Vagina (tissue), 2 donors: ENCODE data around the gene BBLN. TPM values are rescaled to one million over a fixed set of nuclear protein-coding genes. Genes with fewer than 3 reads are reported as not detected.
"Not testable (repeated sequence)": the region's sequence is repeated elsewhere in the genome, so short reads cannot be mapped to it uniquely, and the experiment has no call there.

Experiments used
- DNase-seq, 2 donors: peaks; one replicate each; pipeline ENCODE4 v3.0.0-alpha.2; 2017; ENCODE audit errors: extremely low spot score in 2 of 2
- H3K27ac ChIP-seq: fragments of 200-600 bp; sonication (generic); one replicate; pipeline ENCODE4 v1.5.1; 2019
- H3K27me3 ChIP-seq: fragments of 200-600 bp; sonication (generic); one replicate; pipeline ENCODE4 v1.5.1; 2019
- H3K36me3 ChIP-seq, 2 donors: fragments of 200-600 bp; sonication (generic); one replicate each; pipeline ENCODE4 v1.5.1; 2017 to 2019
- H3K4me1 ChIP-seq: fragments of 200-600 bp; sonication (generic); one replicate; pipeline ENCODE4 v1.5.1; 2019
- H3K4me3 ChIP-seq, 2 donors: fragments of 200-600 bp; sonication (generic); 1 replicate in 1 of 2; 2 replicates in 1 of 2; pipeline ENCODE4 v1.5.1; 2016 to 2019
- H3K9me3 ChIP-seq: fragments of 200-600 bp; sonication (generic); one replicate; pipeline ENCODE4 v1.5.1; 2019
- POLR2A ChIP-seq, 2 donors: fragments of 450-650 bp; IDR thresholded peaks; one replicate each; pipeline ENCODE4 v1.6.1; 2017; ENCODE audit warnings: antibody characterized with exemption in 2 of 2, mild to moderate bottlenecking in 2 of 2, moderate library complexity in 2 of 2
- POLR2AphosphoS5 ChIP-seq, 2 donors: sonication (generic); formaldehyde crosslinking; IDR thresholded peaks; one replicate each; pipeline ENCODE4 v1.9.0; 2017; ENCODE audit warnings: antibody characterized with exemption in 2 of 2, mild to moderate bottlenecking in 2 of 2, low read depth in 1 of 2; ENCODE audit not compliant: insufficient read depth in 1 of 2
- intact Hi-C: fragments of 100-400 bp; cut with DNase I; formaldehyde crosslinking; loops from one replicate; pipeline ENCODE4 v1.15.1; 2023
- total RNA-seq: library from RNA; depleted of rRNA; stranded (reverse); fragments of >200 nt; gene quantifications from one replicate; pipeline ENCODE4 v1.2.3, GENCODE V29; 2016
- TF ChIP-seq, protein P1 (sequence below), 3 experiments: fragments of 450-650 bp in 2 of 3; fragments of 200-600 bp in 1 of 3; sonication (generic) in 1 of 3; IDR thresholded peaks; one replicate each; pipeline ENCODE4 v1.5.1; 2017 to 2019; ENCODE audit warnings: antibody characterized with exemption in 3 of 3, mild to moderate bottlenecking in 2 of 3, moderate library complexity in 2 of 3

BBLN gene
- total RNA-seq, 1 donor from 2014 or later: 134 TPM

DNA sequence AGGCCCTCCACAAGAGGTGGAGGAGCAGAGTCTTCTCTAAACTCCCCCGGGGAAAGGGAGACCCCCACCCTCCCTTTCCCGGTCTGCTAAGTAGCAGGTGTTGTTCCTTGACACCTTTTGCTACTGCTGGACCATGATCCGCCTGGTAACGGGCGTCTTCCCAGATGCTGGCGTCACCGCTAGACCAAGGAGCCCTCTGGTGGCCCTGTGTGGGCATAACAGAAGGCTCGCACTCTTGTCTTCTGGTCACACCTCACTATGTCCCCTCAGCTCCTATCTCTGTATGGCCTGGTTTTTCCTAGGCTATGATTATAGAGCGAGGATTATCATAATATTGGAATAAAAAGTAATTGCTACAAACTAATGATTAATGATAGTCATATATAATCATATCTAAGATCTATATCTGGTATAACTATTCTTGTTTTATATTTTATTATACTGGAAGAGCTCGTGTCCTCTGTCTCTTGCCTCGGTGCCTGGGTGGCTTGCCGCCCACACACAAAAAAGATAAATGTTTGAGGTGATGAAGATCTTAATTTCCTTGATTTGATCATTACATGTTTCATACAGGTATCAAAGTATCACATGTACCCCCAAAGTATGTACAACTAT is 30.0 kb upstream of the BBLN start:
- intact Hi-C loops: loop anchor here (2.0 kb wide), 1 partner anchor 33 kb away; no protein-coding TSS in a partner anchor
- not testable (repeated sequence) for H3K27ac ChIP-seq, H3K27me3 ChIP-seq, DNase-seq, H3K9me3 ChIP-seq, H3K4me3 ChIP-seq, H3K36me3 ChIP-seq
- TF ChIP-seq, protein P1, sequence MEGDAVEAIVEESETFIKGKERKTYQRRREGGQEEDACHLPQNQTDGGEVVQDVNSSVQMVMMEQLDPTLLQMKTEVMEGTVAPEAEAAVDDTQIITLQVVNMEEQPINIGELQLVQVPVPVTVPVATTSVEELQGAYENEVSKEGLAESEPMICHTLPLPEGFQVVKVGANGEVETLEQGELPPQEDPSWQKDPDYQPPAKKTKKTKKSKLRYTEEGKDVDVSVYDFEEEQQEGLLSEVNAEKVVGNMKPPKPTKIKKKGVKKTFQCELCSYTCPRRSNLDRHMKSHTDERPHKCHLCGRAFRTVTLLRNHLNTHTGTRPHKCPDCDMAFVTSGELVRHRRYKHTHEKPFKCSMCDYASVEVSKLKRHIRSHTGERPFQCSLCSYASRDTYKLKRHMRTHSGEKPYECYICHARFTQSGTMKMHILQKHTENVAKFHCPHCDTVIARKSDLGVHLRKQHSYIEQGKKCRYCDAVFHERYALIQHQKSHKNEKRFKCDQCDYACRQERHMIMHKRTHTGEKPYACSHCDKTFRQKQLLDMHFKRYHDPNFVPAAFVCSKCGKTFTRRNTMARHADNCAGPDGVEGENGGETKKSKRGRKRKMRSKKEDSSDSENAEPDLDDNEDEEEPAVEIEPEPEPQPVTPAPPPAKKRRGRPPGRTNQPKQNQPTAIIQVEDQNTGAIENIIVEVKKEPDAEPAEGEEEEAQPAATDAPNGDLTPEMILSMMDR (IDR thresholded peaks at IDR 0.05): peak in 1 of 3 experiments; percentile 22
- peaks cover 29% of the 10 kb centered on the region for H3K4me1 ChIP-seq

- intact Hi-C loops: loop anchor here (2.0 kb wide), 1 partner anchor 32 kb away; no protein-coding TSS in a partner anchor
- not testable (repeated sequence) for H3K27ac ChIP-seq, DNase-seq
Observed at GRCh38 chr9:128130651-128131050, 29.4 kb upstream of the BBLN start.

GRCh38 chr9:128131346-128131745 is 28.7 kb upstream of the BBLN start:
- not testable (repeated sequence) for H3K36me3 ChIP-seq, H3K27ac ChIP-seq, H3K4me3 ChIP-seq, DNase-seq, H3K9me3 ChIP-seq, H3K27me3 ChIP-seq
- intact Hi-C loops: loop anchor here (2.0 kb wide), 1 partner anchor 31 kb away; no protein-coding TSS in a partner anchor
- H3K4me1 ChIP-seq: peaks cover 17% of the 10 kb centered on the region

More at GRCh38 chr9:128130651-128131050, 29.4 kb upstream of the BBLN start:
- H3K4me3 ChIP-seq, H3K9me3 ChIP-seq, H3K27me3 ChIP-seq, H3K36me3 ChIP-seq: not testable (repeated sequence)
- peaks cover 24% of the 10 kb centered on the region for H3K4me1 ChIP-seq

GRCh38 chr9:128132139-128132538 is 27.9 kb upstream of the BBLN start:
- H3K9me3 ChIP-seq, H3K27me3 ChIP-seq, H3K36me3 ChIP-seq, H3K27ac ChIP-seq, H3K4me3 ChIP-seq, DNase-seq, intact Hi-C loops: not testable (repeated sequence)
- peaks cover 10% of the 10 kb centered on the region for H3K4me1 ChIP-seq

GRCh38 chr9:128135561-128135960 is 24.5 kb upstream of the BBLN start:
- intact Hi-C loops, DNase-seq, H3K4me1 ChIP-seq, H3K27ac ChIP-seq, H3K27me3 ChIP-seq, H3K36me3 ChIP-seq, H3K9me3 ChIP-seq, H3K4me3 ChIP-seq: not testable (repeated sequence)

- H3K4me3 ChIP-seq: no peak overlapping the region
- H3K4me1 ChIP-seq: no peaks in the 10 kb centered on the region
- no peak overlapping the region for H3K27ac ChIP-seq
- no peaks in the 10 kb centered on the region for H3K9me3 ChIP-seq
- H3K27me3 ChIP-seq: no peaks in the 10 kb centered on the region
- no peaks in the 10 kb centered on the region for H3K36me3 ChIP-seq
- no peak for DNase-seq
- TF ChIP-seq POLR2A (IDR thresholded peaks at IDR 0.05) (no peak), POLR2AphosphoS5 (IDR thresholded peaks at IDR 0.05; ENCODE audit: insufficient read depth in 1 of 2, low read depth in 1 of 2) (no peak)
- TF ChIP-seq, protein P1 (IDR thresholded peaks at IDR 0.05): no peak
- intact Hi-C loops: no loop called here
Observed at GRCh38 chr9:128136816-128137793, 23.0 kb upstream of the BBLN start.

DNA sequence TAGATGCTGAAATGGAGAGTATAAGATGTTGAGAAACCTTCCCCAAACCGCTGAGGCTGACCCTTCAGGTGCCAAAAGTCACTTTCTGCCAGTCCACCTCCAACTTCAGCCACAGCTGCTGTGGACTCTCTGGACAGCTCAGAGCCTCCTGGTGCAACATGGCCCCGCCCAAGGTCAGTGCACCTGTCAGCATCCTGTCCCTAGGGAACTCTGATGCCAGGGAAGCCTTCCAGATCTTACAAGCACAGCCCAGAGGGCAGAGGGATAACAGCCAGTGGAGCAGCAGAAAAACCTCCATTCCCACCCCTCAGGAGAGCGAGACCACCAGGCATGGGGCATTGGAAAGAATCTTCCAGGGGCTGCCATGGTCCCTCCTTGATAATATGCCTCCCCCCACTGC is 22.1 kb upstream of the BBLN start:
- Histone ChIP-seq H3K9me3 (no peaks in the 10 kb centered on the region), H3K27ac (no peak overlapping the region), H3K27me3 (no peaks in the 10 kb centered on the region), H3K4me3 (no peak overlapping the region), H3K4me1 (no peaks in the 10 kb centered on the region), H3K36me3 (no peaks in the 10 kb centered on the region)
- DNase-seq: no peak
- TF ChIP-seq POLR2A (IDR thresholded peaks at IDR 0.05) (no peak), POLR2AphosphoS5 (IDR thresholded peaks at IDR 0.05; ENCODE audit: insufficient read depth in 1 of 2, low read depth in 1 of 2) (no peak)
- TF ChIP-seq, protein P1 (IDR thresholded peaks at IDR 0.05): no peak
- intact Hi-C loops: no loop called here
